Activated B cell treated with CpG ODN at 0.5 μM for 24 hours (primary cell): Measurements from ENCODE around the gene AKT2. TPM values are rescaled to one million over a fixed set of nuclear protein-coding genes. Genes with fewer than 3 reads are reported as not detected.
"Not testable (repeated sequence)": the region's sequence is repeated elsewhere in the genome, so short reads cannot be mapped to it uniquely, and the experiment has no call there.

Experiments
- ATAC-seq: fragments of 200-7000 bp; cut with Tn5 transposase; one replicate; pipeline ENCODE4 v1.10.0; 2021; ENCODE audit warnings: low read depth, mild to moderate bottlenecking, moderate library complexity
- CTCF ChIA-PET: fragments of 350-600 bp; sonication (Branson Sonifier 250); formaldehyde crosslinking; loops from one replicate; lab custom pipeline; 2021; ENCODE audit warnings: antibody characterized with exemption; lab: Charles Lee
- POLR2A ChIA-PET: fragments of 350-600 bp; sonication (Branson Sonifier 250); formaldehyde crosslinking; loops from one replicate; lab custom pipeline; 2021; ENCODE audit warnings: antibody characterized with exemption; lab: Charles Lee
- DNase-seq: peaks from one replicate; pipeline ENCODE4 v3.0.0; 2022
- H3K27ac Mint-ChIP-seq: one replicate; pipeline ENCODE4 v1.8.0; 2020; ENCODE audit warnings: mixed read lengths
- H3K27me3 Mint-ChIP-seq: one replicate; pipeline ENCODE4 v1.8.0; 2021; ENCODE audit warnings: mixed read lengths
- H3K36me3 Mint-ChIP-seq: one replicate; pipeline ENCODE4 v1.8.0; 2021; ENCODE audit warnings: low read depth, mixed read lengths
- H3K4me1 Mint-ChIP-seq: one replicate; pipeline ENCODE4 v1.8.0; 2021; ENCODE audit warnings: mixed read lengths
- H3K4me3 Mint-ChIP-seq: one replicate; pipeline ENCODE4 v1.8.0; 2020; ENCODE audit warnings: mild to moderate bottlenecking, mixed read lengths
- H3K9me3 Mint-ChIP-seq: one replicate; pipeline ENCODE4 v1.8.0; 2020; ENCODE audit warnings: mixed read lengths
- CTCF ChIP-seq: fragments of 200-600 bp; IDR thresholded peaks from one replicate; pipeline ENCODE4 v1.8.0; 2022; ENCODE audit warnings: antibody characterized with exemption, mild to moderate bottlenecking
- intact Hi-C: fragments of 100-400 bp; cut with micrococcal nuclease; formaldehyde crosslinking; loops from one replicate; pipeline ENCODE4 v1.15.1; 2024
- total RNA-seq: library from RNA; stranded (reverse); gene quantifications from 2 replicates; pipeline ENCODE4 v1.2.3, GENCODE V29; 2022

The AKT2 gene
- total RNA-seq = 157 and 176 TPM in 2 replicates

DNA sequence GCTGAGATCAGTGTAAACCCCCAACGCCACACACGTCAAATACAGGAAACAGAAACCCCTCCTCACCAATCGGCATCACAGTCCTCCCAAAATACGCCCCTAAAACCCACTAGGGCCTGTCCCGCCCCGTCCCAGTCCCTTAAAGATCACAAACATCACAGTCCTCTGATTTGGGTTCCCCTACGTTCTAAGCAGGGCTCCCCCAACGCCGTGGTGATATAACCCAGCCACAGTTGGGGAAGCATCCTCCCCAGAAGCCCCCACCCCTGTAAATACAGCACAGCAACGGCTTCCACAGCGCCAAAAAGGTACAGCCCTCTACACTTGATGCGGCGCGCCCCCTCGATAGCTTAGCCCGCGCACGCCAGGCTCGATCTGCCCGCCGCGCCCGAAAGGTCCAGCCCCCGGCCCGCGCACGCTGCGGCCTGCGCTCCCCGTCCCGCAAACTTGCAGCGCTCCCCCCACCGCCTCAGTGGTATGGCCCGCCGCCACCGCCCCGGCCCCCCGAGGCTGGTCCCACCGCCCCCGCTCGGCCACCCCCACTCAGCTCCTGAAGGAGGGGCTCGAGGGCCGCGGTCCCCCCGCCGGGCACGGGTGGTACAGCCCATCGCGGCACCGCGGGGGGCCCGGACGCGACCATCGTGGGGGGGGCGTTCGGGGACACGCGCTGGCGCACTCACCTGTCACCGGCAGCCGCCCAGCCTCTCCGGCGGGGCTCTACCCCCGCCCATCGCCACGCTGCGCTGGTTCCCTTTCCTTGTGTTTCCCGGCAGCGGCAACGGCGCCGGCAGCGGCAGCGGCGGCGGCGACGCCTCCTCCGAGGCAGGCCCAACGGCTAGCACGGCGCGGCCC is at the start of gene AKT2:
AKT2 (minus strand) TSS at position 845 of the 852 bp plus-strand sequence. CDS start 20,078 bp downstream, outside the sequence.
- peaks cover 64% of the 10 kb centered on the region for H3K4me1 Mint-ChIP-seq
- CTCF ChIA-PET = interaction anchor here (1.1 to 1.2 kb wide), 2 partner anchors 20 to 136 kb away, joined by 4 read pairs; no protein-coding TSS in a partner anchor
- H3K36me3 Mint-ChIP-seq = peaks cover 14% of the 10 kb centered on the region
- ATAC-seq (peak; percentile 27), DNase-seq (peak; percentile 82)
- TF ChIP-seq CTCF = no peak
- peak within 1 kb of the TSS; percentile 96 for H3K27ac Mint-ChIP-seq
- peak within 1 kb of the TSS; percentile 96 for H3K4me3 Mint-ChIP-seq
- no peaks in the 10 kb centered on the region for H3K27me3 Mint-ChIP-seq
- POLR2A ChIA-PET = interaction anchor here (0.7 to 2.5 kb wide), 21 partner anchors 10 to 1575 kb away, joined by 3 to 22 read pairs (median 4); partner anchors contain the start of genes ACTMAP, BLVRB, C19orf47 and EGLN2
- no peaks in the 10 kb centered on the region for H3K9me3 Mint-ChIP-seq
- intact Hi-C loops = loop anchor here (1.0 to 10.0 kb wide), 10 partner anchors 21 to 490 kb away; partner anchors contain the start of genes C19orf47, MAP3K10, MIA and PLD3

DNA sequence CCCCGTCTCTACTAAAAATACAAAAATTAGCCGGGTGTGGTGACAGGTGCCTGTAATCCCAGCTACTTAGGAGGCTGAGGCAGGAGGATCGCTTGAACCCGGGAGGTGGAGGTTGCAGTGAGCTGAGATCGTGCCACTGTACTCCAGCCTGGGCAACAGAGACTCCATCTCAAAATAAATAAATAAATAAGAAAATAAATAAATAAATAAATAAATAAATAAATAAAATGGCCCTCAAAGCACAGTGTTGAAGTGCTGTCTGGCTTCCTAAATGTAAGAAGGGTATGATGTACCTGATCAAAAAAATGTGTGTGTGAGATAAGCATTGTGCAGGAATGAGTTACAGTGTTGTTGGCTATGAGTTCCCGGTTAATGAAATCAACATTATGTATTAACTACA is 47.9 kb upstream of the AKT2 start:
- H3K27me3 Mint-ChIP-seq, POLR2A ChIA-PET, H3K27ac Mint-ChIP-seq, DNase-seq, intact Hi-C loops, CTCF ChIA-PET, H3K4me1 Mint-ChIP-seq, H3K4me3 Mint-ChIP-seq, H3K9me3 Mint-ChIP-seq, ATAC-seq: not testable (repeated sequence)
- H3K36me3 Mint-ChIP-seq = peaks cover 64% of the 10 kb centered on the region

DNA sequence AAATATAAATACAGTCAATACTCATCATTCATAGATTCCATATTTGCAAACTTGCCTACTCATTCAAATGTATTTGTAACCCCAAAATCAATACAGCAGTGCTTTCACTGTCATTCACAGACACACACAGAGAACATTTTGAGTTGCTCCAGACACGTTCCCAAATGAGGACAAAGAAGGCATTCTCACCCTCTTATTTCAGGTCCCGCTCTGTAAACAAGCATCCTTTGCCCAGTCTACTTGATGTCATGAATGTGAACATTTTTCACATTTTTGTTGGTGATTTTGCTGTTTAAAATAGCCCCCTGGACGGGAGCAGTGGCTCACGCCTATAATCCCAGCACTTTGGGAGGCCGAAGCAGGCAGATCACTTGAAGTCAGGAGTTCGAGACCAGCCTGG is 47.5 kb upstream of the AKT2 start:
- TF ChIP-seq CTCF = no peak
- intact Hi-C loops = no loop called here
- Mint-ChIP-seq H3K36me3 (peaks cover 68% of the 10 kb centered on the region), H3K4me3 (no peak overlapping the region), H3K4me1 (no peaks in the 10 kb centered on the region), H3K9me3 (no peaks in the 10 kb centered on the region), H3K27me3 (no peaks in the 10 kb centered on the region), H3K27ac (no peak overlapping the region)
- ChIA-PET CTCF (no interaction called here), POLR2A (no interaction called here)
- DNase-seq (no peak), ATAC-seq (no peak)

DNA sequence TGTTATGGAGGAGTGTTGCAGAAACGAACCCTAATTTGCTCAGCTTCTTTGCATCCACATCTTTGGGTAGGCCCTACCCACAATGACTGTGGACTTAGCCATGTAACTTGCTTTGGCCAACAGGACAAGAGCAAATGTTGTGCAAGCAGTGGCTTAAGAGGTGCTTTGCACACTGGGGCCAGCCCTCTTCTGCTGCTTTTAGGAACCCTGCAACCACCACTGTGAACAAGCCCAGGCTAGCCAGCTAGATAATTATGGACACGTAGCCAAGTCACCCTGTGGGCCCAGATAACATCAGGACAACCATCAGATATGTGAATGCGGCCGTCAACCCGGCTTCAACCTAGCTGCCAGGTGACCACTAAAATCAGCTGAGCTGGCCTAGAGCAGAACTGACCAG is 45.9 kb upstream of the AKT2 start:
- CTCF ChIA-PET = no interaction called here
- ATAC-seq = no peak
- H3K9me3 Mint-ChIP-seq = no peaks in the 10 kb centered on the region
- H3K4me3 Mint-ChIP-seq = no peak overlapping the region
- H3K27ac Mint-ChIP-seq = no peak overlapping the region
- POLR2A ChIA-PET = no interaction called here
- no peaks in the 10 kb centered on the region for H3K27me3 Mint-ChIP-seq
- no peak for TF ChIP-seq CTCF
- no peaks in the 10 kb centered on the region for H3K4me1 Mint-ChIP-seq
- intact Hi-C loops = no loop called here
- peaks cover 81% of the 10 kb centered on the region for H3K36me3 Mint-ChIP-seq
- no peak for DNase-seq

DNA sequence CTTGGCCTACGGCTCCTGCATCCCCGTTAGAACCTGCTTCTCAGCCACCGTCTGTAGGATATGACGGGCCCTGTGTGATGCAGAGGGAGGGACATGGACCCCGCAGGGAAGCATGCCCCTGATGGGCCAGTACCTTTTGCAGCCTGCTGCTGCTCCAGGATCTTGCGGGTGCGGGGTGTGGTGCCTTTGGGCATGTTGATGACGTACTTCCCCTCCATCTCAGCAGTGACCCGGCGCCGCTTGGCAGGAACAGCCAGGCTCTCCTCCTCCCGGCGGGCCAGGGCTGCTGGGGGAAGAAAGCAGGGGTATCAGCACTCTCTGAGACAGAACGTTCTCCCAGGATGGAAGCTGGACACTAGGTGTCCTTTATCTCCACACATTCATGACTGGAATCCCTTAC is 41.1 kb upstream of the AKT2 start:
- ATAC-seq = no peak
- no peaks in the 10 kb centered on the region for H3K27me3 Mint-ChIP-seq
- H3K27ac Mint-ChIP-seq = no peak overlapping the region
- ChIA-PET POLR2A (no interaction called here), CTCF (interaction anchor here (0.9 kb wide), 1 partner anchor 21 kb away, joined by 3 read pairs; no protein-coding TSS in a partner anchor)
- no peaks in the 10 kb centered on the region for H3K9me3 Mint-ChIP-seq
- no peaks in the 10 kb centered on the region for H3K4me1 Mint-ChIP-seq
- intact Hi-C loops = no loop called here
- H3K4me3 Mint-ChIP-seq = no peak overlapping the region
- DNase-seq = no peak
- H3K36me3 Mint-ChIP-seq = peaks cover 86% of the 10 kb centered on the region
- TF ChIP-seq CTCF = no peak
